ENCODE results near the gene ANKFN1. TPM values are rescaled to one million over a fixed set of nuclear protein-coding genes. Genes with fewer than 3 reads are reported as not detected.

ANKFN1 gene
- total RNA-seq, 2 donors from 2014 or later, result 0.52 to 0.58 TPM

- H3K27me3 ChIP-seq, result no peaks in the 10 kb centered on the region
- no peak for TF ChIP-seq CTCF (IDR thresholded peaks at IDR 0.05)
- no peak overlapping the region for H3K4me3 ChIP-seq
- no peaks in the 10 kb centered on the region for H3K36me3 ChIP-seq
- intact Hi-C loops (cut with DNase I), result no loop called here
- no peaks in the 10 kb centered on the region for H3K9me3 ChIP-seq
- DNase-seq, result no peak
- no peak overlapping the region for H3K27ac ChIP-seq
- H3K9ac ChIP-seq (ENCODE audit: low read depth in 2 of 2, low read length in 2 of 2), result no peak overlapping the region
- H3K4me1 ChIP-seq, result no peaks in the 10 kb centered on the region
Measured at GRCh38 chr17:56148333-56148732, 4.9 kb upstream of the ANKFN1 start.

GRCh38 chr17:56149266-56150036 lies 3.8 kb upstream of the ANKFN1 start:
- Histone ChIP-seq H3K36me3 (no peaks in the 10 kb centered on the region), H3K9me3 (no peaks in the 10 kb centered on the region), H3K27me3 (no peaks in the 10 kb centered on the region), H3K4me3 (no peak overlapping the region), H3K4me1 (no peaks in the 10 kb centered on the region), H3K27ac (no peak overlapping the region), H3K9ac (ENCODE audit: low read depth in 2 of 2, low read length in 2 of 2) (no peak overlapping the region)
- TF ChIP-seq CTCF (IDR thresholded peaks at IDR 0.05), result no peak
- no peak for DNase-seq
- intact Hi-C loops (cut with DNase I), result no loop called here

GRCh38 chr17:56150649-56151048 lies 2.6 kb upstream of the ANKFN1 start:
- no peaks in the 10 kb centered on the region for H3K4me1 ChIP-seq
- H3K36me3 ChIP-seq, result no peaks in the 10 kb centered on the region
- H3K9me3 ChIP-seq, result no peaks in the 10 kb centered on the region
- no peak overlapping the region for H3K4me3 ChIP-seq
- DNase-seq, result no peak
- H3K27ac ChIP-seq, result no peak overlapping the region
- no peak overlapping the region for H3K9ac ChIP-seq (ENCODE audit: low read depth in 2 of 2, low read length in 2 of 2)
- intact Hi-C loops (cut with DNase I), result no loop called here
- no peaks in the 10 kb centered on the region for H3K27me3 ChIP-seq
- TF ChIP-seq CTCF (IDR thresholded peaks at IDR 0.05), result no peak

GRCh38 chr17:56157845-56158244 lies 4.6 kb downstream of the ANKFN1 start:
- no peak overlapping the region for H3K27ac ChIP-seq
- intact Hi-C loops (cut with DNase I), result no loop called here
- no peak for TF ChIP-seq CTCF (IDR thresholded peaks at IDR 0.05)

GRCh38 chr17:56158344-56158743 lies 5.1 kb downstream of the ANKFN1 start:
- Histone ChIP-seq H3K27ac (no peak overlapping the region), H3K9ac (ENCODE audit: low read depth in 2 of 2, low read length in 2 of 2) (no peak overlapping the region), H3K4me3 (no peak overlapping the region), H3K27me3 (no peaks in the 10 kb centered on the region), H3K9me3 (no peaks in the 10 kb centered on the region), H3K4me1 (no peaks in the 10 kb centered on the region), H3K36me3 (no peaks in the 10 kb centered on the region)
- intact Hi-C loops (cut with DNase I), result no loop called here
- DNase-seq, result no peak
- TF ChIP-seq CTCF (IDR thresholded peaks at IDR 0.05), result no peak

More at GRCh38 chr17:56157845-56158244, 4.6 kb downstream of the ANKFN1 start:
- Histone ChIP-seq H3K4me1 (no peaks in the 10 kb centered on the region), H3K27me3 (no peaks in the 10 kb centered on the region), H3K36me3 (no peaks in the 10 kb centered on the region), H3K9ac (ENCODE audit: low read depth in 2 of 2, low read length in 2 of 2) (no peak overlapping the region), H3K4me3 (no peak overlapping the region), H3K9me3 (no peaks in the 10 kb centered on the region)
- DNase-seq, result no peak
